ENCODE data around the gene ALAD. TPM values are rescaled to one million over a fixed set of nuclear protein-coding genes. Genes with fewer than 3 reads are reported as not detected.

ALAD gene
- total RNA-seq, 3 donors from 2014 or later: 27.4 to 28.5 (median 28.3) TPM

DNA sequence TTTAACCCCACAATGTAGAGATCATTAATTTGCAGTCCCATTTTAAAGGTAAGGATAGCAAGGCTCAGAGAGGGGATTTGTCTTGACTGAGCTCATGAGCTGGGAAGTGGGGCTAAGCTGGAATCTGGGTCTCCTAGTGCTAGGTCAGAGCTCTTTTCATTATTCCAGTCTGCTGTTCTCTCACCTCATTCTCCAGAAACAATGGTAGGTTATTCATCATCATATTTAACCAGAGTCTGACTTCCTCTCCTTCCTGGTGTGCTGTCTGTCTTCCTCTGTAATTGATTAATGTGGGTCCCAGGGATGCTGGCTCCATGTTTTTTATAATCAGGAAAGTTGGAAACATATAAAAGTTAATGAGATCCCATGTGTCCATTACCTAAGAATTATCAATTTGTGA is 30.1 kb upstream of the ALAD start:
- Histone ChIP-seq H3K4me1 (no peaks in the 10 kb centered on the region), H3K27me3 (no peaks in the 10 kb centered on the region), H3K4me3 (no peak overlapping the region), H3K9me3 (no peaks in the 10 kb centered on the region), H3K36me3 (no peaks in the 10 kb centered on the region), H3K27ac (no peak overlapping the region)
- intact Hi-C loops (cut with DNase I; ENCODE audit: low total_unique reads): no loop called here
- TF ChIP-seq, protein P1, sequence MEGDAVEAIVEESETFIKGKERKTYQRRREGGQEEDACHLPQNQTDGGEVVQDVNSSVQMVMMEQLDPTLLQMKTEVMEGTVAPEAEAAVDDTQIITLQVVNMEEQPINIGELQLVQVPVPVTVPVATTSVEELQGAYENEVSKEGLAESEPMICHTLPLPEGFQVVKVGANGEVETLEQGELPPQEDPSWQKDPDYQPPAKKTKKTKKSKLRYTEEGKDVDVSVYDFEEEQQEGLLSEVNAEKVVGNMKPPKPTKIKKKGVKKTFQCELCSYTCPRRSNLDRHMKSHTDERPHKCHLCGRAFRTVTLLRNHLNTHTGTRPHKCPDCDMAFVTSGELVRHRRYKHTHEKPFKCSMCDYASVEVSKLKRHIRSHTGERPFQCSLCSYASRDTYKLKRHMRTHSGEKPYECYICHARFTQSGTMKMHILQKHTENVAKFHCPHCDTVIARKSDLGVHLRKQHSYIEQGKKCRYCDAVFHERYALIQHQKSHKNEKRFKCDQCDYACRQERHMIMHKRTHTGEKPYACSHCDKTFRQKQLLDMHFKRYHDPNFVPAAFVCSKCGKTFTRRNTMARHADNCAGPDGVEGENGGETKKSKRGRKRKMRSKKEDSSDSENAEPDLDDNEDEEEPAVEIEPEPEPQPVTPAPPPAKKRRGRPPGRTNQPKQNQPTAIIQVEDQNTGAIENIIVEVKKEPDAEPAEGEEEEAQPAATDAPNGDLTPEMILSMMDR (IDR thresholded peaks at IDR 0.05): no peak
- TF ChIP-seq POLR2AphosphoS5 (IDR thresholded peaks at IDR 0.05) (no peak), POLR2A (IDR thresholded peaks at IDR 0.05) (no peak)
- no peak for DNase-seq (ENCODE audit: low spot score in 2 of 2)

DNA sequence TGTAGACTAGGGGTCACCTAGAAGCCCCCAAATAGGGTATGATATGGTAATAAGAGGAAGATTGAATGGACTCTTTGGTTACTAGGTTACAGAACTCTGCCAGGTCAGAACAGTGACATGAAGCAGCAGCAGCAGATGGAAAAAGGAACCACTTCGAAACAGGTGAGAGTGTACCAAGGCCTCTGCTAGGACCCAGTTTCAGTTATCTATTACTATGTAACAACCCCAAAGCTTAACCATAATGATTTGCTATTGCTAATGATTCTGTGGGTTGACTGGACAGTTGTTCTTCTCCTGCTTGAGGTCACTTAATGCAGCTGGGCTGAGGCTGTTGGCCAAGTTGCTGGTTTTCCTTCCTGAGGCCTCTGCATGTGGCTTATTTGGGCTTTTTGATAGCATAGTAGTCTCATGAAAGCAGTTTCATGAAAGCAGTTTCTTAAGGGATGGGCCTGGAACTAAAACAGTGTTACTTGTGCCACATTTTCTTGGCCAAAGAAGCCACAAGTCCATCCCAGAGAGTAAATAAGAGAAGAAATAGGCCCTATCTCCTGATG is 27.1 kb upstream of the ALAD start:
- Histone ChIP-seq H3K9me3 (no peaks in the 10 kb centered on the region), H3K27me3 (no peaks in the 10 kb centered on the region), H3K27ac (no peak overlapping the region), H3K4me1 (no peaks in the 10 kb centered on the region), H3K36me3 (no peaks in the 10 kb centered on the region), H3K4me3 (no peak overlapping the region)
- intact Hi-C loops (cut with DNase I; ENCODE audit: low total_unique reads): no loop called here
- no peak for TF ChIP-seq POLR2A (IDR thresholded peaks at IDR 0.05)
- TF ChIP-seq, protein P1 (IDR thresholded peaks at IDR 0.05): no peak
- no peak for TF ChIP-seq POLR2AphosphoS5 (IDR thresholded peaks at IDR 0.05)
- no peak for DNase-seq (ENCODE audit: low spot score in 2 of 2)

DNA sequence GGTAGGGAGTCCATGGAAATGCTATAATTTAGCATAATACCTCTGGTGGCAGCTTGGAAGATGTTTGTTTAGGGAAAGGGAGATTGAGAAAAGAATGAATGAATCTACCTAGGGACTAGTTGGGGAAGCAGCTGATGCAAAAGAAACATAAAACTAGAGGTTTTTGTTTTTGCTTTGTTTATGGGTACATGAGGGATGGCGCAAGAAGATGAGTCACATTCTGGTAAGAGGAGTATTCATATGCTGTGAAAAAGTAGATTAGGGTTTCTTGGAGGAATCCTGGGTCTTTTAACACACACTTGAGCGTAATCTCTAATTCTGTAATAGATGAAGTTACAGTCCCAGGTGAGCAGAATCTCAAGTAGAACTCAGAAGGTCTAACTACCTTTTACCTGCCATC is 26.5 kb upstream of the ALAD start:
- H3K4me1 ChIP-seq: no peaks in the 10 kb centered on the region
- no peak for TF ChIP-seq POLR2AphosphoS5 (IDR thresholded peaks at IDR 0.05)
- TF ChIP-seq, protein P1 (IDR thresholded peaks at IDR 0.05): no peak
- no peak for TF ChIP-seq POLR2A (IDR thresholded peaks at IDR 0.05)
- intact Hi-C loops (cut with DNase I; ENCODE audit: low total_unique reads): no loop called here

DNA sequence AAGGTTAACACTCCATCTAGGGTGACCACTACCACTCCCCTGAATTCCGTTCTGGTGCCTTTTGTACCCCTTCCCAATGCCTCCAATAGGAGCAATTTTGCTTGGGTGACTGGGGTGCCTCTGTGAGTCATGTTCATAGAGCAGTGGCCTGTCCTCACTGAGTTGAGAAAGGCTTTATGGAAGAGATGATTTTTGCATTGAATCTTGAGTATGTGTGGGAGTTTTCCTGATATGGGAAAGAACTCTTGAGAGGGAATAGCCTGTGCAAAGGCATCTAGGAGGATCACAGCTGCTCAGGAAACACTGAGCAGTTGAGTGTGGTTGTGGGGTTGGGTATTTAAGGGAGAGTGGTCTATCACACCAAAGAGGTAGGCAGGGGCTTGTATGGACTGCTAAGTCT is 25.6 kb upstream of the ALAD start:
- TF ChIP-seq POLR2A (IDR thresholded peaks at IDR 0.05) (no peak), POLR2AphosphoS5 (IDR thresholded peaks at IDR 0.05) (no peak)
- TF ChIP-seq, protein P1 (IDR thresholded peaks at IDR 0.05): no peak
- intact Hi-C loops (cut with DNase I; ENCODE audit: low total_unique reads): no loop called here

More for the DNA sequence above, 26.5 kb upstream of the ALAD start:
- Histone ChIP-seq H3K27me3 (no peaks in the 10 kb centered on the region), H3K9me3 (no peaks in the 10 kb centered on the region), H3K36me3 (no peaks in the 10 kb centered on the region), H3K4me3 (no peak overlapping the region), H3K27ac (no peak overlapping the region)
- DNase-seq (ENCODE audit: low spot score in 2 of 2): no peak

DNA sequence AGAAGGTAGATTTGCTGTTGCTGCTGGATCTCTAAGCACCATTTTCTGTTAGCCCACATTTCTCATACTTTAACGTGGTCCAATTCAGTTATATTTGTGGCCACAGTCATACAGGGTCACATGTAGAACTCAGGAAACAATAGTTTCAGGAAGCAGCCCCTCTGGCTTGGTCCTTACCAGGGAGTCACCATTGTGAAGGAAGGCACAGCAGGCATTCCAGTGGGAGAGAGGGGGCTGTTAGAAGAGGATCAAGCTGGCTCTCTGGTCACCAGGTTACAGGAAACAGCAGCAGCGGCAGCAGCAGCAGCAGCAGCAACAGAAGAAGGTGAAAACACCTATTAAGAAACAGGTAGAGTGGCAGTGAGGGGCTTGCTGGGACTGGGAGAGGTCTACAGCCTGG is 24.0 kb upstream of the ALAD start:
- Histone ChIP-seq H3K4me1 (no peaks in the 10 kb centered on the region), H3K36me3 (no peaks in the 10 kb centered on the region), H3K27ac (no peak overlapping the region), H3K27me3 (no peaks in the 10 kb centered on the region), H3K9me3 (no peaks in the 10 kb centered on the region), H3K4me3 (no peak overlapping the region)
- TF ChIP-seq, protein P1 (IDR thresholded peaks at IDR 0.05): no peak
- TF ChIP-seq POLR2A (IDR thresholded peaks at IDR 0.05) (no peak), POLR2AphosphoS5 (IDR thresholded peaks at IDR 0.05) (no peak)
- DNase-seq (ENCODE audit: low spot score in 2 of 2): no peak
- intact Hi-C loops (cut with DNase I; ENCODE audit: low total_unique reads): no loop called here

More for the DNA sequence above, 25.6 kb upstream of the ALAD start:
- H3K4me3 ChIP-seq: no peak overlapping the region
- no peaks in the 10 kb centered on the region for H3K36me3 ChIP-seq
- DNase-seq (ENCODE audit: low spot score in 2 of 2): no peak
- no peaks in the 10 kb centered on the region for H3K27me3 ChIP-seq
- H3K4me1 ChIP-seq: no peaks in the 10 kb centered on the region
- no peak overlapping the region for H3K27ac ChIP-seq
- no peaks in the 10 kb centered on the region for H3K9me3 ChIP-seq
